ENCODE measurements around the gene HNRNPC.
"Not testable (repeated sequence)": the region's sequence is repeated elsewhere in the genome, so short reads cannot be mapped to it uniquely, and the experiment has no call there.

DNA sequence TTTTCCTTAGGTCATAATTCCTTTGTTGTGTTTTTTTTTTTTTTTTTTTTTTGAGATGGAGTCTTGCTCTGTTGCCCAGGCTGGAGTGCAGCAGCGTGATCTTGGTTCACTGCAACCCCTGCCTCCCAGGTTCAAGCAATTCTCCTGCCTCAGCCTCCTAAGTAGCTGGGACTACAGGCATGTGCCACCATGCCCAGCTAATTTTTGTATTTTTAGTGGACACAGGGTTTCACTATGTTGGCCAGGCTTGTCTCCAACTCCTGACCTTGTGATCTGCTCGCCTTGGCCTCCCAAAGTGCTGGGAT, 33.5 kb upstream of the HNRNPC start:
- TF ChIP-seq, protein P1, sequence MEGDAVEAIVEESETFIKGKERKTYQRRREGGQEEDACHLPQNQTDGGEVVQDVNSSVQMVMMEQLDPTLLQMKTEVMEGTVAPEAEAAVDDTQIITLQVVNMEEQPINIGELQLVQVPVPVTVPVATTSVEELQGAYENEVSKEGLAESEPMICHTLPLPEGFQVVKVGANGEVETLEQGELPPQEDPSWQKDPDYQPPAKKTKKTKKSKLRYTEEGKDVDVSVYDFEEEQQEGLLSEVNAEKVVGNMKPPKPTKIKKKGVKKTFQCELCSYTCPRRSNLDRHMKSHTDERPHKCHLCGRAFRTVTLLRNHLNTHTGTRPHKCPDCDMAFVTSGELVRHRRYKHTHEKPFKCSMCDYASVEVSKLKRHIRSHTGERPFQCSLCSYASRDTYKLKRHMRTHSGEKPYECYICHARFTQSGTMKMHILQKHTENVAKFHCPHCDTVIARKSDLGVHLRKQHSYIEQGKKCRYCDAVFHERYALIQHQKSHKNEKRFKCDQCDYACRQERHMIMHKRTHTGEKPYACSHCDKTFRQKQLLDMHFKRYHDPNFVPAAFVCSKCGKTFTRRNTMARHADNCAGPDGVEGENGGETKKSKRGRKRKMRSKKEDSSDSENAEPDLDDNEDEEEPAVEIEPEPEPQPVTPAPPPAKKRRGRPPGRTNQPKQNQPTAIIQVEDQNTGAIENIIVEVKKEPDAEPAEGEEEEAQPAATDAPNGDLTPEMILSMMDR (IDR thresholded peaks at IDR 0.05) = not testable (repeated sequence)
- not testable (repeated sequence) for TF ChIP-seq EP300 (IDR thresholded peaks at IDR 0.05)

Data from esophagus muscularis mucosa (tissue), 3 donors.